Neural crest cell (in vitro differentiated cells): Measurements from ENCODE around the gene PPHLN1. TPM values are rescaled to one million over a fixed set of nuclear protein-coding genes. Genes with fewer than 3 reads are reported as not detected.

ENCODE experiments used
- DNase-seq: peaks from one replicate; pipeline ENCODE4 v3.0.0; 2021; ENCODE audit warnings: low read depth, mixed read lengths, low spot score
- H3K27ac Mint-ChIP-seq: one replicate; pipeline ENCODE4 v1.8.0; 2021; ENCODE audit warnings: mild to moderate bottlenecking, mixed read lengths; ENCODE audit not compliant: unreplicated experiment
- H3K27me3 Mint-ChIP-seq: 2 replicates; pipeline ENCODE4 v1.8.0; 2021; ENCODE audit warnings: low read depth, mild to moderate bottlenecking, mixed read lengths
- H3K36me3 Mint-ChIP-seq: 2 replicates; pipeline ENCODE4 v1.8.0; 2021; ENCODE audit warnings: low read depth, mild to moderate bottlenecking, mixed read lengths
- H3K4me1 Mint-ChIP-seq: 2 replicates; pipeline ENCODE4 v1.8.0; 2021; ENCODE audit warnings: mixed read lengths
- H3K4me3 Mint-ChIP-seq: one replicate; pipeline ENCODE4 v1.8.0; 2021; ENCODE audit warnings: mild to moderate bottlenecking, mixed read lengths
- H3K9me3 Mint-ChIP-seq: 2 replicates; pipeline ENCODE4 v1.8.0; 2021; ENCODE audit warnings: mixed read lengths
- CTCF ChIP-seq: fragments of 200-600 bp; sonication (generic); conservative IDR thresholded peaks from 2 replicates; pipeline ENCODE4 v1.5.0; 2021; ENCODE audit warnings: antibody characterized with exemption, mild to moderate bottlenecking
- total RNA-seq: library from RNA; stranded (reverse); gene quantifications from 2 replicates; pipeline ENCODE4 v1.2.1, GENCODE V29; 2021

Gene PPHLN1
- total RNA-seq, 1 donor from 2014 or later: 57.9 TPM

- H3K27me3 Mint-ChIP-seq: no peaks in the 10 kb centered on the region
- H3K4me3 Mint-ChIP-seq: no peak overlapping the region
- DNase-seq: no peak
- no peak overlapping the region for H3K27ac Mint-ChIP-seq
- TF ChIP-seq CTCF: no peak
- no peaks in the 10 kb centered on the region for H3K4me1 Mint-ChIP-seq
- H3K36me3 Mint-ChIP-seq: no peaks in the 10 kb centered on the region
- no peaks in the 10 kb centered on the region for H3K9me3 Mint-ChIP-seq
Observed at GRCh38 chr12:42288544-42288943, 37.4 kb upstream of the PPHLN1 start.

- H3K27ac Mint-ChIP-seq: no peak overlapping the region
- no peaks in the 10 kb centered on the region for H3K36me3 Mint-ChIP-seq
- no peak for DNase-seq
- H3K4me1 Mint-ChIP-seq: no peaks in the 10 kb centered on the region
- no peaks in the 10 kb centered on the region for H3K9me3 Mint-ChIP-seq
- no peaks in the 10 kb centered on the region for H3K27me3 Mint-ChIP-seq
- no peak for TF ChIP-seq CTCF
- H3K4me3 Mint-ChIP-seq: no peak overlapping the region
Observed at GRCh38 chr12:42291680-42292079, 34.3 kb upstream of the PPHLN1 start.

- no peak for DNase-seq
- Mint-ChIP-seq H3K4me1 (no peaks in the 10 kb centered on the region), H3K9me3 (no peaks in the 10 kb centered on the region), H3K4me3 (no peak overlapping the region), H3K36me3 (no peaks in the 10 kb centered on the region), H3K27me3 (no peaks in the 10 kb centered on the region), H3K27ac (no peak overlapping the region)
- peak; percentile 56 for TF ChIP-seq CTCF
Observed at GRCh38 chr12:42296503-42297109, 29.4 kb upstream of the PPHLN1 start.

GRCh38 chr12:42298887-42299286, 27.1 kb upstream of the PPHLN1 start:
- no peaks in the 10 kb centered on the region for H3K4me1 Mint-ChIP-seq
- H3K27me3 Mint-ChIP-seq: no peaks in the 10 kb centered on the region
- no peaks in the 10 kb centered on the region for H3K36me3 Mint-ChIP-seq
- TF ChIP-seq CTCF: no peak
- no peak for DNase-seq
- no peaks in the 10 kb centered on the region for H3K9me3 Mint-ChIP-seq
- no peak overlapping the region for H3K27ac Mint-ChIP-seq
- no peak overlapping the region for H3K4me3 Mint-ChIP-seq

- Mint-ChIP-seq H3K36me3 (no peaks in the 10 kb centered on the region), H3K27ac (peak overlapping the region; percentile 27), H3K27me3 (no peaks in the 10 kb centered on the region), H3K9me3 (no peaks in the 10 kb centered on the region), H3K4me3 (no peak overlapping the region), H3K4me1 (no peaks in the 10 kb centered on the region)
- no peak for DNase-seq
- no peak for TF ChIP-seq CTCF
Observed at GRCh38 chr12:42299392-42300308, 26.3 kb upstream of the PPHLN1 start.
